GM19351 (cell line): ENCODE data around the gene ZNF518B.
"Not testable (repeated sequence)": the region's sequence is repeated elsewhere in the genome, so short reads cannot be mapped to it uniquely, and the experiment has no call there.

Experiments
- ATAC-seq: cut with Tn5 transposase; IDR thresholded peaks from one replicate; pipeline ENCODE4 v1.9.1; 2021; ENCODE audit warnings: mild to moderate bottlenecking, moderate library complexity; ENCODE audit not compliant: unreplicated experiment

ZNF518B gene

GRCh38 chr4:10456595-10457254, 501 bp downstream of the ZNF518B start:
- ATAC-seq: peak; percentile 58

- ATAC-seq: no peak
Measured at GRCh38 chr4:10456260-10456594, 999 bp downstream of the ZNF518B start.

GRCh38 chr4:10455133-10455532, 2.1 kb downstream of the ZNF518B start:
- ATAC-seq: no peak

GRCh38 chr4:10454726-10455125, 2.5 kb downstream of the ZNF518B start:
- no peak for ATAC-seq

- no peak for ATAC-seq
Measured at GRCh38 chr4:10454121-10454520, 3.1 kb downstream of the ZNF518B start.

GRCh38 chr4:10448991-10449390, 8.2 kb downstream of the ZNF518B start:
- no peak for ATAC-seq

GRCh38 chr4:10442976-10443375, 14.2 kb downstream of the ZNF518B start:
- no peak for ATAC-seq

- ATAC-seq: no peak
Measured at GRCh38 chr4:10441512-10441911, 15.7 kb downstream of the ZNF518B start.

GRCh38 chr4:10438924-10439323, 18.3 kb downstream of the ZNF518B start:
- no peak for ATAC-seq

- no peak for ATAC-seq
Measured at GRCh38 chr4:10437735-10438134, 19.5 kb downstream of the ZNF518B start.

GRCh38 chr4:10427680-10428079, 29.5 kb downstream of the ZNF518B start:
- not testable (repeated sequence) for ATAC-seq

GRCh38 chr4:10421344-10422055, 35.7 kb downstream of the ZNF518B start:
- no peak for ATAC-seq

GRCh38 chr4:10417740-10418139, 39.5 kb downstream of the ZNF518B start:
- no peak for ATAC-seq

GRCh38 chr4:10416441-10416840, 40.8 kb downstream of the ZNF518B start:
- no peak for ATAC-seq

- peak; percentile 95 for ATAC-seq
Measured at GRCh38 chr4:10413177-10413576, 44.0 kb downstream of the ZNF518B start.

GRCh38 chr4:10405672-10406071, 51.6 kb downstream of the ZNF518B start:
- ATAC-seq: no peak

GRCh38 chr4:10403633-10404445, 53.4 kb downstream of the ZNF518B start:
- no peak for ATAC-seq

GRCh38 chr4:10395971-10396580, 61.1 kb downstream of the ZNF518B start:
- no peak for ATAC-seq
